Endometrium (tissue), 2 donors: Measurements from ENCODE around the gene AP2A2.

ENCODE experiments used
- FAIRE-seq: peaks from 2 replicates; lab custom pipeline; 2012; peaks lifted over from hg19 to GRCh38; lab: Jason Lieb, UNC
- donor health status: control.
- donor health status: control.

The AP2A2 gene

DNA sequence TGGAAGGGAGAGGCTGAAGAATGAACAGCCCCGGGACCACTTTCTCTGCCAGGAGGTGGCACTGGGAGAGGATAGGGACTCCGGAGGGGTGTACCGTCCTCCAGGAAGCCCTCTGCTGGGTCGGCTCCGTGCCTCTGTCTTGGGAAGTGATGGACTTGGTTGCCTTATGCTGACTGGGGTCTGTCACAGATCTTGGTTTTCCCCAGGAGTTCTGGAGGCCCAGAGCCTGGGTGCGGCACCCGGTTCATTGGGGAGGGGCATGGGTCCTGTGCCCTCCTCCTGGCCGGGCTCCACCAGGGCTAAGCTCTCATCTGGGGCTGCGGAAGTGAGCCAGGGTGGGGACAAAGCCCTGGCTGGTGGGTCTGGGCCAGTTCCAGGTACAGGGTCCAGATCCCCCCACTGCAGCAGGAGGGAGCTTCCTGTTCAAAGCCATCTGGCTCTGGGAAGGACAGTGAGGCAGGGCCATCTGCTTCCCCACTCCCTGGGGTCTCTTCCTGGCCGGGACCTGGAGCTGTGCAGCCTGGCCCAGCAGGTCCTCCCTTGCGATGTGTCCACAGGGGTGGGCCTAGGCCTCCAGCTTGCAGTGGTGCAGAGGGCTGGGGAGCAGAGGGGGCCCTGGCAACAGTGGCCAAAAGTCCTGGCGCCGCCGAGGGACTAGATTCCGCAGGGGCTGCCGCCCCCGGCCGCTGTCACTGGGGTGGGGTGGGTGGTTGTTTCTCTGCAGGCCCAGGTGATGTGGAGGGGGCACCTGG lies 1.1 kb upstream of the AP2A2 start:
- no peak for FAIRE-seq

DNA sequence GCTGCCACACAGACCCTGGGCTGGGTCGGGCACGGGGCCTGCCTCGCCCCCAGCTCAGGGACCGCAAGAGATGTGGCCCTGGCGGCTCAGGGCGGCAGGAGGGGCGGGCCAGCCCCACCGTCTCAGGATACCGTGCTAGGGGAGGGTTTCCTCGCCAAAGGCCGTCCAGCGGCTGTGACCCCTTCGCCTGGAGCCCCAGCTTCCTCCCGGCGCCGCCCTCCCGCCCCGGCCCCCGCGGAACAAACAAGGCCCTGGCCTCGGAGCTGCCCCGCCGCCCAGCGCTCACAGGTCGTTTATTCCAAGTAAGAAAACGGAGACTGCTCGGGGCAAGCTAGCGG lies 543 bp upstream of the AP2A2 start:
- FAIRE-seq: no peak

DNA sequence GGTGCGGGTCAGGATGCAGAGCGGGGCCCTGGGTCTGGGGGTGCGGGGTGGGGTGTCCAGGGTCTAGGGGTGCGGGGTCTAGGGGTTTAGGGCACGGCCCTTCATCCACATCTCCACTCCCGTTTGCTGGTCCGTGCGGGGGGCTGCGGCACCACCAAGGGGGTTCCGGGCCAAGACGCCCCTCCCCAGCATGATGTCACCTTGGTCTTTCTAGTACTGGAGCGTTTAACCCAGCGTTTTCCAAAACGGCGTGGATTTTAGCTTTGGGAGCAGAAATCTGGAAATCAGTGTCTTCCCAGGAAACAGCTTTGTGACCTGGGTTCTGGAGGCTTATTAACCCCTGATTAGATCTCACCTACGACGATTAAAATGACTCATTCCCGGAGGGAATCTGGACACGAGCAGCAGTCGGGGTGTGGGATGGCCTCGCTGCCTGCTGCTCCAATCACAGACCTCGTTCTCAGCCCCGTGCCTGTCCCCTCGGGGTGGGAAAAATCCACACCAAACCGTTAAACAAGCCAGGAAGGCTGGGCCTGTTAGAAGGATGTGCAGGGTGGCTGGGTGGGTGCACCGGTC lies 759 bp downstream of the AP2A2 start:
- FAIRE-seq: no peak

DNA sequence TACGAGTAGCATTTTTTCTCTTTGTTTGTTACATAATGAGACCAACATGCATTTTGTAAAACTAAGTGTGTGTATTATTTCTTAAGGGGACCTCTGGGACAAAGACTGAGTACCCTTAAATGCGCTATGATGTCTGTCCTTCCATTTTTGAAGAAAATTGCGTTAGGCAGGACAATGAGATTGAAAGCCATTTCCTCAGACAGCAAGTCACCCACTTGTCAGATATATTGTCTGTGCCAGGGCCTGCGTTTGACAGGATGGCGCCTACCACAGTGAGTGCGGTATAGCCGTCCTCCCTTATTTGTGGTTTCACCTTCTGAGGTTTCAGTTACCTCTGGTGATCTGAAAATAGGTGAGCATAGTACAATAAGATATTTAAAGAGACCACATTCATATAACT lies 2.2 kb downstream of the AP2A2 start:
- no peak for FAIRE-seq

DNA sequence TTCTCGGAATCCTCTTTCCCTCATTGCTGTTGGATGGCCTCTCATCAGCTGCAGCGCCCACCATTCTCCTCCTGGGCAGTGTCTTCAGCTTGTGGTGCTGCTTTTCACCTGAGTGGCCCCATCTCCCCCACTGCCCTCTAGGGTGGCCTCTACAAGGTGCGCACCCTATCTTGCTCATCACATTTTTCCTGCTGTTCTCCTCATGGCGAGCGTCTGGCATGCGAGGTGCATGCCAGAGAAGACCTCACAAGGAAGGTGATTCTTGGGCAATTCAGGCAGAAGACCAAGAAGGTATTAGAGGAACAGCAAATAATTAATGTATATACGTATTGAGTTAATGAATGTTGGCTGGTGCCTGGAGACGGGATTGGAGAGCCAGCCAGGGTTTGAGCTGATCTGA lies 3.1 kb downstream of the AP2A2 start:
- FAIRE-seq: no peak

DNA sequence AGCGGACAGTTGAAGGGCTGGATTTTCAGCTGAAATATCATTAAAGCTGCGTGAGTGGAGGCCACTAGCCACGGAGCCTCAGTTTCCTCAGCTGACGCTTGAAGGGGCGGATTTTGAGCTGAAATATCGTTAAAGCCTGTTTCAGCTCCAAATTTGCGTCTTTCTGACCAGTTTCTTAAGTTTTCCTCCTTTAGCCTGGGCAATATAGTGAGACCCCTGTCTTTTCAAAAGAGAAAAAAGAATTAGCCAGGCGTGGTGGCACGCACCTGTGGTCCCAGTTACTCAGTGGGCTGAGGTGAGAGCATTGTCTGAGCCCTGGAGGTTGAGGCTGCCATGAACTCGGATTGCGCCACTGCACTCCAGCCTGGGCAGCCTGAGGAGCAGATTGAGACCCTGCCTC lies 3.7 kb downstream of the AP2A2 start:
- no peak for FAIRE-seq

DNA sequence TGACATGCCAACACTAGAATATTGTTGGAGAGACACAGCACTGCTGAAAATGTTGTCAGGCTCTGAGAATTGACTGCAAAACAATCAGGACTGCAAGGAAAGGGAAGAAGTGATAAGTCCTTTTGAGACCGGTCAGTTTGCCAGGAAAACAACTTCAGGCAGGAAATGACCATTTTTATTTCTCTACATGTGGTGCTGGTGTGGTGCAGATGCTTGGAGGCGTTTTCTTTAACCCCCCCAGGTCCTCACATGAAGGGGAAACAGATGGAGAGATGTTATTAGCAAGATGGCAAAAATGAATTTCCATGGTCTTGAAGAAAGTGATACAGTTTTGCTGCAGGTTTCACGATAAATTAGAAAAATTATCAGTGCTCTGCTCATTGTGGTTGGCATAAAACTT lies 5.7 kb downstream of the AP2A2 start:
- no peak for FAIRE-seq

DNA sequence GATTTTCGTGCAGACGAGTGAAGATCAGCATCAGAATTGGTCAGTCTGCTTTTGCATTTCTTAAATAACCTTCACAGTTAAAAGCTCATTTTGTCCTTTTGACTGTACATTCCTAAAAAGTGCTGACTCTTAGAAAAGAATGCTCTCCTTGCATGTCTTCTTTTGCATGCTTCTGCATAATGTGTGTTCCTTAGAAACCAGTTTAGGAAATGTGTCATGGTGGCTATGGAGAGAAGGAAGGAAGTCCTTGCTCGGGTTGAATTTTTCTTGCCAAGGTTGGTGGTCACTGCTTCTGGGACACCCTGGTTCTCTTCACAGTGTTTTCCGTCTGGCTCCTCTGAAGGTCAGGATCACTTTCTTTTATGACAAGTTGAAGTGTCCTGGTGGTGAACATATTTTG lies 6.8 kb downstream of the AP2A2 start:
- no peak for FAIRE-seq

DNA sequence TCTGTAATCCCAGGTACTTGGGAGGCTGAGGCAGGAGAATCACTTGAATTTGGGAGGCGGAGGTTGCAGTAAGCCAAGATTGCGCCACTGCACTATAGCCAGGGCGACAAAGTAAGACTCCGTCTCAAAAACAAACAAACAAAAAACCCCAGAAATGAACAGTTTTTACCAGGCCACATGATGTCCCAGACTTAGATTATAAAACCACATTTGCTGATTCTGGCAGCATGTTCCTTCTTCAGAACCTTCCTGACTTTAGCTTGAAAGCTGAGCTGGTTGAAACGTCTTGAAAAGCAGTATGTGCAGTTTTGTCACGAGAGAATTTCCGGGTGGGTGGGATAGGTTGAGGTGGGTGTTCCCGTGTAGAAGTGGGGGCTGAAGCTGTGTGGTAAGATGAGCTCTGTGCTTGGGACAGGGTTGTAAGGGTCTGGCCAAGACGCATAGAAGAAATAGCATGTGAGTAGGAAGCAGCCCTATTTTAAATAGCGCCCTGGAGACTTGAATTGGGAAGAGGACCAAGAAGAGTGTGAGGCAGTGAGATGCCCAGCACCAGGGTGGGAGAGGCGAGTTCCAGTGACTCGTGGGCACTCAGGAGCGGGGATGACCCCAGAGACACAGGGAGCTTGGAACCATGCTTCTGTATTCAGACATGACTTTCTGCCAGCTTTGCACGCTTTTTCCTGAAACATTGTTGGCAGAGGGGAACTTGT lies 7.6 kb downstream of the AP2A2 start:
- FAIRE-seq: no peak

DNA sequence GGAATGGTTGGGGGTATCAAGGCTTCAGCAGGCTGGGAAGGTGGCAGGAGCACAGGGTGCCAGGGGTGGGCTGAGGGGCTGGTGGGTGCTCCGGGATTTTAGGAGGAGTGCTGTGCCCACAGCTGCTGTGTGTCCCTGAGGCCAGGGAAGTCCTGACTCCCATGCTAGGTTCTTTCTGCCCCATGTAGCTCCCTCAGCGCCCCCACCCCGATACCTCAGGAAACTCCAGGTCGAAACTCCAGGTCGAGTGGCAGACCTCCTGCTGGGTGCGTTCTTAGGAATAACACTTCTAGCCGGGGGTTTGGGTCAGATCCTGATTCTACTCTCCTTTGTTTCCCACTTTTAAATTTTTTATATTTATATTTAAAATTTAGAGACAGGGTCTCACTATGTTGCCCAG lies 8.3 kb downstream of the AP2A2 start:
- FAIRE-seq: no peak

DNA sequence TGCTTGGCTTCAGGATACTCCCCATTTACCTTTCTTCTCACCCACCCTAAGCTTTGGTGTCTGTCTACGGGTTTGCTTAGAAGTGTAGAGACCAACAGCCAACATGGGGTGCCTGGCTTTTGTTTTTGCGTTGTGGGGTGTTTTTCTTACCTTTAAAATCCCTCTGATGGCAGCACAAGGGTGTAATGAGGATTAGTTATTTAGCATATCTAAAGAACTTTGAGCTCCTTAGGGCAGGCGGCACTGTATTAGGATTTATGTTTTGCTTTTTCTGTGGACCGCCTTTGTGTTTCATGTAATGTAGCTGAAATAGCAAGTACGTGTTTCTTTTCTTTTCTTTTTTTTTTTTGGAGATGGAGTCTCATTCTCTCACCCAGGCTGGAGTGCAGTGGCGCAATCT lies 8.9 kb downstream of the AP2A2 start:
- FAIRE-seq: no peak

DNA sequence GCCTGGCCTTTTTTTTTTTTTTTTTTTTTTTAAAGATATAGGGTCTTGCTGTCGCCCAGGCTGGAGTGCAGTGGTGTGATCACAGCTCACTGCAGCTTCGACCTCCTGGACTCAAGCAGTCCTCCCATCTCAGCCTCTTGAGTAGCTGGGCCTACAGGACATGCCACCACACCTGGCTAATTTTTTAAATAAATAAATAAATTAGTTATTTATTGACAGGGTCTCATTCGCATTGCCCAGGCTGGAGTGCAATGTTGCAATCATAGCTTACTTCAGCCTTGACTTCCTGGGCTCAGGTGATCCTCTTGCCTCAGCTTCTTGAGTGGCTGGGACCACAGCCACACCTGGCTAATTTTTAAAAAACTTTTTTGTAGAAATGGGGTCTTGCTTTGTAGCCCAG lies 10.5 kb downstream of the AP2A2 start:
- no peak for FAIRE-seq

DNA sequence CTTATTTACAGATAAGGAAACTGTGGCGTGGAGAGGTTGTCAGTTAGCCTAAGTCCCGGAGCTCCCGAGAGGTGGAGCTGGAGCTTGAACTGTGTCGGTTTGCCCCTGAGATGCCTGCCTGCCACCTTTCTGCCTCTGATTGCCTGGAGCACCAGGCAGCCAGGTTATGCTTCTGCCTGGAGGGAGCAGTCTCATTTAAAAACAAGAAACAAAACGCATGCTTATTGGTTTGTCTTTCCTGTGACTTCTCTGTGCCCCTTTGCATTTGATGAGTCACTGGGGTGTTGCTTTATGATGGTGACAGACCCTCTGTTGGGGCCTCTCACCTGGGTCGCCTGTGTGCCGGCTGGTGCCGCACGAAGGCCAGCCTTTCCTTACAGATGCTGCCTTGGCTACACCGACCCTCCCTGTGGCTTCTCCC lies 12.2 kb downstream of the AP2A2 start:
- no peak for FAIRE-seq

DNA sequence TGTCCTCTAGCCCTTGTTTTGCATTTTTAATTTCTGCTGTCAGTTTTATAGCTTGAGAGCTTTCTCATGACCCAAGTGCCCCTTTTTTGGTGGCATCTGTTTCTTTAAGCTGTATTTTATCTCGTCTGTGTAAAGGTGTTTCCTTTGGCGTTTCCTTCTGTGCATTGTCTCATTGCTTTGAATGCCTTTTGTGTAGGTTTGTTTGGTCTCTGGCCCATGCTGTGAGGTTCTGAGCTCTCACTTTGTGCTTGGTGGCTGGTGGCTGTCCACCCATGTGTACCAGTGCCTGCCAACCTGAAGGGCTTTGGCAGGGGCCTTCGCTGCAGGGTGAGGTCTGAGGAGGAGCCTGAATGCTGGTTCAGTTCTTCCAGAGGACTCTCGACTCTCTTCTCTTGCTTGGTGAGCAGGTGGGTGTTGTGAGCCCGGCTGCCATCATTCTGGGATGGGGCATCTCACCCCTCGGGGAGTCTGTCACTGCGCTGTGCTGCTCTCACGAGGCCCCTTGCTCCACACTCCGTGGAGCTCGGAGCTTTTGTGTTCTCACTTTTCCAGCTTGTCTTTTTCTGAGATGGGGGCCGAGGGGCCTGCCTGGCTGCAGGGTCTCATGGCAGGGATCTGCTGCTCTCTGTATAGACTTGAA lies 14.9 kb downstream of the AP2A2 start:
- no peak for FAIRE-seq

DNA sequence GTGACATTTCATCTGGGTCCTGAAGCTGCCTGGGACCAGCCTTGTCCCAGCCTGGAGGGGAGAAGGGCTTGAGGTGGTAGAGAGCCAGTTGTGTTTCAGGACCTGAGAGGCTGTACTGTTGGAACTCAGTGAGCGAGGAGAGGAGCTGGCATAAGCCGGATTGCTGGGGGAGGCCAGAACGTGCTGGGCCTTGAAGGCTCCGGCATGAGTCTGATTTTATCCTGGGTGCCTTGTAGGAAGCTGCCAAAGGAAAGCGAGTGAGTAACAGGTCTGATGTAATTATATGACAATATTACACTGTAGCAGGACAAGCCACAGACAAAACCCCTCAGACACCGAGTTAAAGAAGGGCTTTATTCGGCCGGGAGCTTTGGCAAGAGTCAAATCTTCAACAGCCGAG lies 17.2 kb downstream of the AP2A2 start:
- no peak for FAIRE-seq

DNA sequence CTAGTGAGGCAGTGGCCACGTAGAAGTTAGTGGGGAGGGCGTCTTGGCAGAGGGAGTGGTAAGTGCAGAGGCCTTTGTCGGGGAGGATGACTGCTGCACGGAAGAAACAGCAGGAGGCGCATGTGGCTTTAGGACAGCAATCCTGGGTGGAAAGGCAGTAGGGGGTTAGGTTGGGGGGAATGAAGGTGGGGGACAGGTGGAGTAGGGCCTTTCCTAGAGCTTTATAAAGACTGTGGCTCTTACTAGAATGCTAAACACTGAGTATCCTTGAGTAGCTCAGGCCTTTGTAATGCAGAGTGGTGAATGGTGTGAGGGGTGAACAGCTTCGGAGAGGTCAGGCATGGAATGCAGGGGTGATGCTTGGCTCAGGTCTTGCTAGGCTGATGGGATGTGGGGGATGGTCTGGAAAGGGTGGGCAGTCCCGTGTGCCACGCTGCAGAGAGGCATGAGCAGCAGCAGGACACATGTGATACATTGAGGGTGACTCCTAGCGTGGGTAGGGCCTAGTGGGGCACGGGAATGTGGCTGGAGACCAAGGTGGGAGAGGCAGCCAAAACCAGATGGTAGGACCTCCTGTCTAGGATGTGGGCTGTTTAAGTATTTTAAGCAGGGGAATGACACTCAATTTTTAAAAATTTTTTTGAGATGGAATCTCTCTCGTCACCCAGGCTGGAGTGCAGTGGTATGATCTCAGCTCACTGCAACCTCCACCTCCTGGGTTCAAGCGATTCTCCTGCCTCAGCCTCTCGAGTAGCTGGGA lies 19.2 kb downstream of the AP2A2 start:
- FAIRE-seq: no peak

DNA sequence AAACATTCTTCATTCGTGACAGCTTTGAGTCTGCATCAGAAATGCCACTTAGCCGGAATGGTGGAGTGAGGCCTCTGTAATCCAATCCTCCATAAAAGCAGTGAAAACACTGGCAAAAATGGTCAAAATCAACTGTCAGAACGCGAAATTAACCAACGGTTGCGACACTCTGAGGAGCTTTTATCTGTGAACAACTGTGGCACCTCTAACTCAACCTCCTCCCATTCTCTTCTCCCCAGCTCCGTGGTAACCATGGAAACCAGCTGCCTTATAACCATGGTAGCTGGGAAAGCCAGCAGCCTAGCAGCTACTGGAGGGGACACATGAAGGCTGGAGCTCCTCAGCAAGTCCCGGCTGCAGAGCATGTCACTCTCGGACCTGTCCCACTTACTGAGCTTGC lies 20.3 kb downstream of the AP2A2 start:
- no peak for FAIRE-seq

DNA sequence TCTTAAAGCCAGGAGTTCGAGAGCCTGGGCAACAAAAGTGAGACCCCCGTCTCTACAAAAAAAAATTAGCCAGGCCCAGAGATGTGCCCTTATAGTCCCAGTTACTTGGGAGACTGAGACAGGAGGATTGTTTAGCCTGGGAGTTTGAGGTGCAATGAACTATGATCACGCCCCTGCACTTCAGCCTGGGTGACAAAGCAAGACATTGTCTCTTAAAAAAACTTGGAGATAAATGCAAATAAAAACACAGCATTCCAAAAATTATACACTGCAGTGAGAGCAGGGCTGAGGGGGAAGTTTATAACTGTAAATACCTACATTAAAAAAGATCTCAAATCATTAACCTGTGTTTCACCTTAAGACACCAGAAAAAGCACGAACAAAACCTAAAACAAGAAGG lies 22.1 kb downstream of the AP2A2 start:
- FAIRE-seq: no peak

DNA sequence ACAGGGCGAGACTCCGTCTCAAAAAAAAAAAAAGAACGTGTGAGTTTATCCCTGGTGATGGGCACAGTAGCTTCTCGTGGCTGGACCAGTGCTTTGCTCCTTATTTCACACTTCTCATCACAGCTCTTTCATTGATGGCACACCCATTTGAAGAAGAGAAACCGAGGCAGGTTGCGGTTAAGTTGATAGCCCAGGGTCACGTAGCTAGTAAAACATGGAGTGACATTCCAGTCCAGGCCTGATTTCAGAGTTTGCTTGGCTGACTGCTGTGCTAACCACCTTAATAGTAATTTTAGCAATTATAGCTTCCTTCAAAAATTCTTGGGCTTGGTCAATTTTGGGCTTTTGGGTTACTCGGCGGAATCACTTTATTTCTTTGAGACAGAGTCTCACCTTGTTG lies 25.8 kb downstream of the AP2A2 start:
- no peak for FAIRE-seq

DNA sequence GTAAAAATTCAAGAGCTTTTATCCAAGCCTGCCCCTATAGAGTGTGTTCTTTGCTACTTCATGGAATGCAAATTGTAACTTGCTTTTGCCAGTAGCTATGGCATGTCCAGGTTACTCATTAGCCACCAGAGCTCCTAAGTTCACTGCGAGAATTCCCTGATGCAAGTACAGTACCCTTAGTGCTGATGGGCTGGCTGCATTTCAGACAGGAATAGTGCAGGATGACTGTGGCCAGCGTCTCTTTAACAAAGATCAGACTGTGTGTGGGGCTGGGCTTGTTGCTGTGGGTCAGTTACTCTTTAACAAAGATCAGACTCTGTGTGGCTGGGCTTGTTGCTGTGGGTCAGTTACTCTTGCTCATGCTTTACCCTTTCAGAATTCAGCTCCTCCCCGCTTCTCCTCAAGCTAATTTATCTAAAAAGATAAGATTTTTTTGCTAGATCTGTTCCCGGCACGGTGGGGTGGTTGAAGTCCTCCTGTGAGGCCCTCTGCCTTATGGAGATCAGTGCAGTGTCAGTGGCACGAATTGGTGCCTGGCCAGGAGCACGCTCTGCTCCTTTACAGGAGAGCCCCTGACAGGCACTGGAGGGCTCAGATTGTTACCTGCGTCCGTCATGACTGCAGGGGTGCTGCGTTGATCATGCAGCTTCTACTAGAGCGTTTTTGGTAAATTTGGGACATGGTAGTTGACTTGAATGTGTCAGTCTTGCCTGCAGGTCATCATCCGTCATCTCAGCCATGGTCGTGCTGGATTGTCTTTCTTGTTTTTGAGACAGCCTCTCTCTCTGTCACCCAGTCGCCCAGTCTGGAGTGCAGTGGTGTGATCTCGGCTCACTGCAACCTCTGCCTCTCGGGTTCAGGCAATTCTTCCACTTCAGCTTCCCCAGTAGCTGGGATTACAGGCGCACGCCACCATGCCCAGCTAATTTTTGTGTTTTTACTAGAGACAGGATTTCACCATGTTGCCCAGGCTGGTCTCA lies 27.0 kb downstream of the AP2A2 start:
- no peak for FAIRE-seq

DNA sequence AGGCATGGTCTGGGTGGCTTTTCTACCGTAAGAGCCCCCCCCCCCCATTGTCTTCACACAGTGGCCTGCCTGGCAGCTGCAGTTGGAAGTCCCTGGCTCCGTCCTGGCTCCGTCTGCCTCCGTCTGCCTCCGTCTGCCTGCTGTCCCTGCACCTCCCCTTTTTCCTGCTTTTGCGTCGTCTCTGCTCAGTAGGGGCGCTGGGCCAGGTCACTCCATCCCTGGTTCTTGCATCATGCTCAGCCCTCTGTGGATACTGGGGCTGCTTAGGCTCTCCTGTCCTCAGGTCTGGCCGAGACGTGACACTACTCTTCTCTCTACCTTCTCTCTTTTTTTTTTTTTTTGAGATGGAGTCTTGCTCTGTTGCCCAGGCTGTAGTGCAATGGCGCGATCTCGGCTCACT lies 27.8 kb downstream of the AP2A2 start:
- FAIRE-seq: no peak
